ENCODE measurements around the gene PEX16. TPM values are rescaled to one million over a fixed set of nuclear protein-coding genes. Genes with fewer than 3 reads are reported as not detected.
A peak's percentile ranks its signal among the peaks of the same experiment; 100 is the strongest.

The PEX16 gene
- total RNA-seq, 1 experiment from 2014 or later: 28.1 TPM

- H3K36me3 Mint-ChIP-seq (ENCODE audit: insufficient read depth, unreplicated experiment): peaks cover 22% of the 10 kb centered on the region
- peak overlapping the region; percentile 74 for H3K27ac Mint-ChIP-seq (ENCODE audit: low read depth, unreplicated experiment)
- no peaks in the 10 kb centered on the region for H3K27me3 Mint-ChIP-seq (ENCODE audit: insufficient read depth, unreplicated experiment)
- BruUV-seq (replicated peaks): no TSS peak
- POLR2A ChIA-PET: interaction anchor here (1.0 to 1.2 kb wide), 2 partner anchors 10 kb away, joined by 5 read pairs; partner anchors contain the start of gene PEX16
- no peak for DNase-seq (ENCODE audit: unreplicated experiment)
- CTCF ChIA-PET: no interaction called here
- peaks cover 32% of the 10 kb centered on the region for H3K4me1 Mint-ChIP-seq (ENCODE audit: insufficient read depth, unreplicated experiment)
- intact Hi-C loops (cut with micrococcal nuclease): no loop called here
- TF ChIP-seq CTCF (IDR thresholded peaks at IDR 0.05; ENCODE audit: unreplicated experiment): no peak
- H3K4me3 Mint-ChIP-seq (ENCODE audit: unreplicated experiment): no peak overlapping the region
- H3K9me3 Mint-ChIP-seq (ENCODE audit: unreplicated experiment): no peaks in the 10 kb centered on the region
These were observed 10.2 kb upstream of the PEX16 start for GRCh38 chr11:45927684-45928413.

GRCh38 chr11:45927332-45927683 is 9.6 kb upstream of the PEX16 start:
- intact Hi-C loops (cut with micrococcal nuclease): no loop called here
- H3K4me1 Mint-ChIP-seq (ENCODE audit: insufficient read depth, unreplicated experiment): peaks cover 32% of the 10 kb centered on the region
- H3K27ac Mint-ChIP-seq (ENCODE audit: low read depth, unreplicated experiment): no peak overlapping the region
- no peak overlapping the region for H3K4me3 Mint-ChIP-seq (ENCODE audit: unreplicated experiment)
- TF ChIP-seq CTCF (IDR thresholded peaks at IDR 0.05; ENCODE audit: unreplicated experiment): no peak
- POLR2A ChIA-PET: interaction anchor here (1.2 kb wide), 1 partner anchor 9 kb away, joined by 5 read pairs; the partner anchor contains the start of gene PEX16
- no peak for DNase-seq (ENCODE audit: unreplicated experiment)
- no peaks in the 10 kb centered on the region for H3K9me3 Mint-ChIP-seq (ENCODE audit: unreplicated experiment)
- H3K36me3 Mint-ChIP-seq (ENCODE audit: insufficient read depth, unreplicated experiment): peaks cover 16% of the 10 kb centered on the region
- BruUV-seq (replicated peaks): no TSS peak
- H3K27me3 Mint-ChIP-seq (ENCODE audit: insufficient read depth, unreplicated experiment): no peaks in the 10 kb centered on the region
- CTCF ChIA-PET: interaction anchor here (0.9 kb wide), 1 partner anchor 80 kb away, joined by 4 read pairs; no protein-coding TSS in a partner anchor

- Mint-ChIP-seq H3K27ac (ENCODE audit: low read depth, unreplicated experiment) (no peak overlapping the region), H3K4me1 (ENCODE audit: insufficient read depth, unreplicated experiment) (peaks cover 31% of the 10 kb centered on the region), H3K4me3 (ENCODE audit: unreplicated experiment) (no peak overlapping the region), H3K9me3 (ENCODE audit: unreplicated experiment) (no peaks in the 10 kb centered on the region), H3K27me3 (ENCODE audit: insufficient read depth, unreplicated experiment) (no peaks in the 10 kb centered on the region), H3K36me3 (ENCODE audit: insufficient read depth, unreplicated experiment) (peaks cover 11% of the 10 kb centered on the region)
- BruUV-seq (replicated peaks): no TSS peak
- POLR2A ChIA-PET: interaction anchor here (1.2 kb wide), 1 partner anchor 8 kb away, joined by 5 read pairs; the partner anchor contains the start of gene PEX16
- TF ChIP-seq CTCF (IDR thresholded peaks at IDR 0.05; ENCODE audit: unreplicated experiment): no peak
- CTCF ChIA-PET: interaction anchor here (0.5 to 1.1 kb wide), 3 partner anchors 39 to 790 kb away, joined by 4 to 7 read pairs (median 4); no protein-coding TSS in a partner anchor
- intact Hi-C loops (cut with micrococcal nuclease): no loop called here
- DNase-seq (ENCODE audit: unreplicated experiment): no peak
These were observed 9.1 kb upstream of the PEX16 start for GRCh38 chr11:45926536-45927331.

DNA sequence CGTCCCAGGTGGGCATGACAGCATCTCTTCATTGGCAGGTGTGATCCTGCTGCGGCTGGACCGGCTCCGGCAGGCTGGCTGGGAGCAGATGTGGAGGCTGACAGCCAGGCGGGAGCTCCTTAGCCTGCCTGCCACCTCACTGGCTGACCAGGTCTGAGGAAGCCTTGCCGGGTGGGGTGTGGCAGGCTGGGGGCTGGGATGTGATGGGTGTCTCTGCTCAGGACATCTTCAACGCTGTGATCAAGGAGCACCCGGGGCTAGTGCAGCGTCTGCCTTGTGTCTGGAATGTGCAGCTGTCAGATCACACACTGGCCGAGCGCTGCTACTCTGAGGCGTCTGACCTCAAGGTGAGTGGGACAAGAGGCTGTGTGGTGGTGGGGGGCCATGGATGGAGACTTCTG is 8.3 kb upstream of the PEX16 start:
- Mint-ChIP-seq H3K27me3 (ENCODE audit: insufficient read depth, unreplicated experiment) (no peaks in the 10 kb centered on the region), H3K4me3 (ENCODE audit: unreplicated experiment) (no peak overlapping the region), H3K36me3 (ENCODE audit: insufficient read depth, unreplicated experiment) (peaks cover 5% of the 10 kb centered on the region), H3K9me3 (ENCODE audit: unreplicated experiment) (no peaks in the 10 kb centered on the region), H3K27ac (ENCODE audit: low read depth, unreplicated experiment) (no peak overlapping the region), H3K4me1 (ENCODE audit: insufficient read depth, unreplicated experiment) (peaks cover 23% of the 10 kb centered on the region)
- intact Hi-C loops (cut with micrococcal nuclease): no loop called here
- DNase-seq (ENCODE audit: unreplicated experiment): no peak
- no peak for TF ChIP-seq CTCF (IDR thresholded peaks at IDR 0.05; ENCODE audit: unreplicated experiment)
- CTCF ChIA-PET: interaction anchor here (0.9 to 1.1 kb wide), 2 partner anchors 10 to 39 kb away, joined by 3 to 7 read pairs; no protein-coding TSS in a partner anchor
- POLR2A ChIA-PET: no interaction called here
- BruUV-seq (replicated peaks): no TSS peak

Data from MCF 10A (cell line).